Fibroblast of skin of right quadriceps (primary cell): ENCODE results near the gene CAMTA1.
A peak's percentile ranks its signal among the peaks of the same experiment; 100 is the strongest.
"Not testable (repeated sequence)": the region's sequence is repeated elsewhere in the genome, so short reads cannot be mapped to it uniquely, and the experiment has no call there.

Source experiments
- DNase-seq: peaks from one replicate; pipeline ENCODE4 v3.0.0-alpha.2; 2013

Gene CAMTA1

GRCh38 chr1:7786795-7787194 lies 1001.5 kb downstream of the CAMTA1 start:
- no peak for DNase-seq

- DNase-seq, result no peak
Measured at GRCh38 chr1:7789828-7790227, 1004.6 kb downstream of the CAMTA1 start.

- not testable (repeated sequence) for DNase-seq
Measured at GRCh38 chr1:7791027-7791426, 1005.8 kb downstream of the CAMTA1 start.

- DNase-seq, result no peak
Measured at GRCh38 chr1:7795406-7795805, 1010.2 kb downstream of the CAMTA1 start.

- DNase-seq, result no peak
Measured at GRCh38 chr1:7805460-7805859, 1020.2 kb downstream of the CAMTA1 start.

GRCh38 chr1:7808253-7808844 lies 1023.1 kb downstream of the CAMTA1 start:
- peak; percentile 38 for DNase-seq

- DNase-seq, result no peak
Measured at GRCh38 chr1:7809742-7810141, 1024.5 kb downstream of the CAMTA1 start.

- peak; percentile 85 for DNase-seq
Measured at GRCh38 chr1:7810395-7810794, 1025.1 kb downstream of the CAMTA1 start.

- DNase-seq, result no peak
Measured at GRCh38 chr1:7811476-7811875, 1026.2 kb downstream of the CAMTA1 start.

GRCh38 chr1:7813677-7814373 lies 1028.6 kb downstream of the CAMTA1 start:
- DNase-seq, result no peak
